HuH-7 (cell line): ENCODE results near the gene INHBE.
"Not testable (repeated sequence)": the region's sequence is repeated elsewhere in the genome, so short reads cannot be mapped to it uniquely, and the experiment has no call there.

Source experiments
- DNase-seq: peaks from one replicate; pipeline ENCODE4 v3.0.0; 2011; ENCODE audit warnings: low spot score

The INHBE gene

DNA sequence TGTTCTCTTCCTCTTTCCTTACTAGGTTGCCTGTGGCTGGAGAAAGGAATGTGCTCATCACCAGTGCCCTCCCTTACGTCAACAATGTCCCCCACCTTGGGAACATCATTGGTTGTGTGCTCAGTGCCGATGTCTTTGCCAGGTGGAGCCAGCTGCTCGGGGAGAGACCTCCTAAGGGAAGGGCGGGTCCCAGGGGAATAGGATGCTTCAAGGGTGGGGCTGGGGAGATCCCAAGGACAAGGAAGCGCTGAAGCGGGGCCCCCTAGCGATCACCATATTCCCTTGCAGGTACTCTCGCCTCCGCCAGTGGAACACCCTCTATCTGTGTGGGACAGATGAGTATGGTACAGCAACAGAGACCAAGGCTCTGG lies 43.0 kb downstream of the INHBE start:
- DNase-seq, result no peak

DNA sequence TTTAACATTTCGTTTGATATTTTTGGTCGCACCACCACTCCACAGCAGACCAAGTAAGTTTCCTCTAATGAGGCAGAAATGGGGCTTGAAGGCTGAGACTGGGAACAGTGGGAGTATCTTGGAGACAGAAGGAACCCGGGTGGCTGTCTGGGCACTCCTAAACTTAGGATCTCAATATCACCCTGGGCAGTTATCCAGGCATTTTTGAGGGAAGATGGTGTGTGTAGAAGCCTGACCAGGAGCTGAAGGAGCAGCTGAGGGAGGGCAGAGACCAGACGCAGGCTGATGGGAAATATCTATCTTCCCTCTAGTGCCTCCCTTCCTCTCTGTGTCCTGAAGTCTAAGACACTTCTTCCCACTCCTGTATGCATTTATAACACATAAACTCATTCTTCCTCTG lies 43.5 kb downstream of the INHBE start:
- DNase-seq, result no peak

DNA sequence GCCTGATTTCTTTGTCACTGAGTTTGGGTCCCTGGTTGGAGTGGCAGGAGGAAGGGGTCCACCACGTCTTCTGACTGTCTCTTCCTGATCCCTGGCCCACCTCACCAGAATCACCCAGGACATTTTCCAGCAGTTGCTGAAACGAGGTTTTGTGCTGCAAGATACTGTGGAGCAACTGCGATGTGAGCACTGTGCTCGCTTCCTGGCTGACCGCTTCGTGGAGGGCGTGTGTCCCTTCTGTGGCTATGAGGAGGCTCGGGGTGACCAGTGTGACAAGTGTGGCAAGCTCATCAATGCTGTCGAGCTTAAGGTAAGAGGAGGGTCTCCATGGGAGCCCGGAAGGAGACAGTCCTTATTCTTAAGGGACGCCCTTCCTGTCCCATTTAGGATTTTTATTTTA lies 45.1 kb downstream of the INHBE start:
- no peak for DNase-seq

DNA sequence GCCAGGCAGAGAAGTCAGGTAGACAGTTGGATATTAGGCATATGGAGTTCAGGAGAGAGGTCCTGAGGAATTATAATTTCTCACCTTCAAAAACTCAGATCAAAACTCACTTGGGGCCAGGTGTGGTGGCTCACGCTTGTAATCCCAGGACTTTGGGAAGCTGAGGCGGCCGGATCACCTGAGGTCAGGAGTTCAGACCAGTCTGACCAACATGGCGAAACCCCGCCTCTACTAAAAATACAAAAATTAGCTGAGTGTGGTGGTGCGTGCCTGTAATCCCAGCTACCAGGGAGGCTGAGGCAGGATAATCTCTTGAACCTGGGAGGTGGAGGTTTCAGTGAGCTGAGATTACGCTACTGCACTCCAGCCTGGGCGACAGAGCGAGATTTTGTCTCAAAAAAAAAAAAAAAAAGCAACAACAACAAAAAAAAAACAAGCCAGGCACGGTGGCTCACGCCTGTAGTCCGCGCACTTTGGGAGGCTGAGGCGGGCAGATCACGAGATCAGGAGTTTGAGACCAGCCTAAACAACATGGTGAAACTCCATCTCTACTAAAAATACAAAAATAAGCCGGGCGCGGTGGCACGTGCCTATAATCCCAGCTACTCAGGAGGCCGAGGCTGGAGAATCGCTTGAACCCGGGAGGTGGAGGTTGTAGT lies 47.3 kb downstream of the INHBE start:
- not testable (repeated sequence) for DNase-seq

DNA sequence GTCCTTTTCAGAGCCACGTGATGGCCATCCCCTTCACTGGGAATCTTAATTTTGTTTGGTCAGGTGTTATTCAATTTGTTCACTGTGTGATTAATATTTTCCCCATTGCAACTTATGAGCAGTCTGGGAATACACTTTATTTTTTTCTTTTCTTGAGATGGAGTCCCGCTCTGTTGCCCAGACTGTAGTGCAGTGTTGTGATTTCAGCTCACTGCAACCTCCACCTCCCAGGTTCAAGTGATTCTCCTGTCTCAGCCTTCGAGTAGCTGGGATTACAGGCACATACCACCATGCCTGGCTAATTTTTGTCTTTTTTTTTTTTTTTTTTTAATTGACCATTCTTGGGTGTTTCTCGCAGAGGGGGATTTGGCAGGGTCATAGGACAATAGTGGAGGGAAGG lies 51.4 kb downstream of the INHBE start:
- DNase-seq, result not testable (repeated sequence)
